HepG2 (cell line): ENCODE results near the gene LCA5. TPM values are rescaled to one million over a fixed set of nuclear protein-coding genes. Genes with fewer than 3 reads are reported as not detected.

ENCODE experiments used
- ARNTL ChIP-seq: sonication (generic); formaldehyde crosslinking; IDR thresholded peaks from 2 replicates; pipeline ENCODE4 v1.4.0; 2020; ENCODE audit warnings: mild to moderate bottlenecking, missing genetic modification reagents
- CEBPZ ChIP-seq: IDR thresholded peaks from 2 replicates; pipeline ENCODE4 v1.6.1; 2012; ENCODE audit warnings: low read length, improper control_type of control experiment
- EZH2 ChIP-seq: conservative IDR thresholded peaks from 2 replicates; pipeline ENCODE4 v1.6.1; 2012; ENCODE audit warnings: mild to moderate bottlenecking, low read depth, low read length, moderate library complexity
- POGK ChIP-seq: sonication (generic); formaldehyde crosslinking; conservative IDR thresholded peaks from 2 replicates; pipeline ENCODE4 v1.8.0; 2022; ENCODE audit warnings: mild to moderate bottlenecking, moderate library complexity, missing genetic modification reagents
- SMAD1 ChIP-seq: sonication (generic); formaldehyde crosslinking; IDR thresholded peaks from 2 replicates; pipeline ENCODE4 v1.4.0; 2020; ENCODE audit warnings: missing genetic modification reagents, low read depth, mild to moderate bottlenecking, borderline replicate concordance
- TEAD2 ChIP-seq: sonication (generic); formaldehyde crosslinking; IDR thresholded peaks from 2 replicates; pipeline ENCODE4 v1.9.0; 2021; ENCODE audit warnings: missing genetic modification reagents
- THRA ChIP-seq: sonication (generic); formaldehyde crosslinking; IDR thresholded peaks from 2 replicates; pipeline ENCODE4 v1.4.0; 2020; ENCODE audit warnings: missing genetic modification reagents, borderline replicate concordance
- ZBTB44 ChIP-seq: sonication (generic); formaldehyde crosslinking; IDR thresholded peaks from 2 replicates; pipeline ENCODE4 v1.4.0; 2020; ENCODE audit warnings: missing genetic modification reagents
- ZNF18 ChIP-seq: sonication (generic); formaldehyde crosslinking; IDR thresholded peaks from 2 replicates; pipeline ENCODE4 v1.8.0; 2022; ENCODE audit warnings: mild to moderate bottlenecking, missing genetic modification reagents; ENCODE audit not compliant: insufficient replicate concordance
- ZNF205 ChIP-seq: IDR thresholded peaks from 2 replicates; pipeline ENCODE4 v1.6.1; 2018; ENCODE audit warnings: missing biosample characterization, missing genetic modification reagents
- ZNF274 ChIP-seq: sonication (generic); formaldehyde crosslinking; IDR thresholded peaks from 2 replicates; pipeline ENCODE4 v1.5.1; 2020; ENCODE audit warnings: mild to moderate bottlenecking, missing genetic modification reagents
- ZNF44 ChIP-seq: sonication (generic); formaldehyde crosslinking; IDR thresholded peaks from 2 replicates; pipeline ENCODE4 v1.5.1; 2020; ENCODE audit warnings: mild to moderate bottlenecking, missing genetic modification reagents
- ZNF484 ChIP-seq: sonication (generic); formaldehyde crosslinking; IDR thresholded peaks from 2 replicates; pipeline ENCODE4 v1.5.1; 2020; ENCODE audit warnings: mild to moderate bottlenecking, low read depth, missing genetic modification reagents, borderline replicate concordance
- ZNF570 ChIP-seq: sonication (generic); formaldehyde crosslinking; IDR thresholded peaks from 2 replicates; pipeline ENCODE4 v1.4.0; 2020; ENCODE audit warnings: mild to moderate bottlenecking, missing genetic modification reagents, borderline replicate concordance
- ZNF616 ChIP-seq: sonication (generic); formaldehyde crosslinking; IDR thresholded peaks from 2 replicates; pipeline ENCODE4 v1.5.0; 2020; ENCODE audit warnings: low read depth, mild to moderate bottlenecking, missing genetic modification reagents
- ZNF619 ChIP-seq: sonication (generic); formaldehyde crosslinking; IDR thresholded peaks from 2 replicates; pipeline ENCODE4 v1.4.0; 2020; ENCODE audit warnings: mild to moderate bottlenecking, missing genetic modification reagents
- ZNF709 ChIP-seq: sonication (generic); formaldehyde crosslinking; IDR thresholded peaks from 2 replicates; pipeline ENCODE4 v1.5.0; 2020; ENCODE audit warnings: mild to moderate bottlenecking, missing genetic modification reagents
- ZNF790 ChIP-seq: sonication (generic); formaldehyde crosslinking; IDR thresholded peaks from 2 replicates; pipeline ENCODE4 v1.8.0; 2022; ENCODE audit warnings: missing genetic modification reagents, mild to moderate bottlenecking, borderline replicate concordance
- polyA plus RNA-seq, 8 experiments: library from polyadenylated mRNA; depleted of rRNA in 3 of 8; stranded (reverse) in 7 of 8; unstranded in 1 of 8; fragments of >200 nt; fragmentation: Illumina TruSeq in 4 of 8; extraction: Trizol in 4 of 8; gene quantifications; 2 replicates each; pipeline versions ENCODE4 v1.2.1 to v1.2.3, GENCODE V29; 2011 to 2016; ENCODE audit warnings: low read depth in 4 of 8, missing spikeins in 1 of 8, mixed read lengths in 1 of 8; ENCODE audit not compliant: insufficient read depth in 1 of 8
- total RNA-seq, 5 experiments: library from RNA; depleted of rRNA; stranded (reverse); fragments of >200 nt; fragmentation: Illumina TruSeq; extraction: Trizol; gene quantifications; 2 replicates each; pipeline ENCODE4 v1.2.3, GENCODE V29; 2016; ENCODE audit warnings: low read depth in 1 of 5

Gene LCA5
- total and polyA plus RNA-seq, 2 of the 13 experiments (the other 11 are each of a cell fraction or from before 2014, with no cell fraction given): 0.84 to 4.6 TPM

GRCh38 chr6:79536954-79537747 is at the start of gene LCA5 (continued):
- TF ChIP-seq ZNF484 (CRISPR knock-in tag): no peak
- TF ChIP-seq POGK (CRISPR knock-in tag): no peak
- 0 out of 2 replicates have a peak, but pooled peaks have one; percentile 47 for TF ChIP-seq CEBPZ
- no peak for TF ChIP-seq ZNF18 (CRISPR knock-in tag)
- TF ChIP-seq ZBTB44 (CRISPR knock-in tag): no peak
- TF ChIP-seq ZNF274: peak; percentile 94
- TF ChIP-seq THRA: no peak
- TF ChIP-seq ZNF790 (CRISPR knock-in tag): 0 out of 2 replicates have a peak, but pooled peaks have one; percentile 16
- no peak for TF ChIP-seq ZNF570 (CRISPR knock-in tag)
- peak; percentile 84 for TF ChIP-seq ZNF619 (CRISPR knock-in tag)
- 0 out of 2 replicates have a peak, but pooled peaks have one; percentile 42 for TF ChIP-seq ZNF205
- 0 out of 2 replicates have a peak, but pooled peaks have one; percentile 50 for TF ChIP-seq ZNF616 (CRISPR knock-in tag)
- no peak; the same call in 1 of the 2 replicates for TF ChIP-seq ARNTL (CRISPR knock-in tag)
- TF ChIP-seq EZH2: no peak
- no peak for TF ChIP-seq TEAD2 (CRISPR knock-in tag)
- no peak; the same call in 1 of the 2 replicates for TF ChIP-seq ZNF44 (CRISPR knock-in tag)
- no peak; the same call in 1 of the 2 replicates for TF ChIP-seq ZNF709 (CRISPR knock-in tag)
- TF ChIP-seq SMAD1 (CRISPR knock-in tag): 0 out of 2 replicates have a peak, but pooled peaks have one; percentile 59
